Measurements from ENCODE around the gene AGBL5. TPM values are rescaled to one million over a fixed set of nuclear protein-coding genes. Genes with fewer than 3 reads are reported as not detected.

AGBL5 gene
- total RNA-seq, 2 experiments from 2014 or later = 37.4 to 42.0 TPM

GRCh38 chr2:27084297-27085061 is 33.0 kb downstream of the AGBL5 start:
- intact Hi-C loops (cut with micrococcal nuclease; ENCODE audit: unreplicated experiment) = no loop called here
- Histone ChIP-seq H3K9me3 (ENCODE audit: low read length) (no peaks in the 10 kb centered on the region), H3K4me3 (ENCODE audit: low read depth, low read length, poor library complexity, severe bottlenecking) (no peak overlapping the region), H3K27ac (ENCODE audit: low read depth, low read length, poor library complexity, severe bottlenecking) (no peak overlapping the region), H3K36me3 (ENCODE audit: insufficient read depth, low read length) (no peaks in the 10 kb centered on the region), H3K4me1 (ENCODE audit: insufficient read depth, low read length, poor library complexity, severe bottlenecking) (peaks cover 58% of the 10 kb centered on the region), H3K9me2 (ENCODE audit: insufficient read depth, low read length) (no peaks in the 10 kb centered on the region), H4K20me1 (ENCODE audit: insufficient read depth, low read length) (no peaks in the 10 kb centered on the region), H3K79me2 (ENCODE audit: insufficient read depth, low read depth, low read length) (no peaks in the 10 kb centered on the region), H3K4me2 (ENCODE audit: low read length) (no peak overlapping the region), H2AFZ (ENCODE audit: low read length) (no peak overlapping the region)
- no peak for DNase-seq (ENCODE audit: low spot score)
- ChIA-PET POLR2A (interaction anchor here (0.7 to 1.7 kb wide), 2 partner anchors 30 to 34 kb away, joined by 3 read pairs; no protein-coding TSS in a partner anchor), CTCF (ENCODE audit: unreplicated experiment) (interaction anchor here (0.9 kb wide), 1 partner anchor 12 kb away, joined by 3 read pairs; no protein-coding TSS in a partner anchor)
- BruUV-seq (replicated peaks) = TSS peak; percentile 67
- TF ChIP-seq, protein P1, sequence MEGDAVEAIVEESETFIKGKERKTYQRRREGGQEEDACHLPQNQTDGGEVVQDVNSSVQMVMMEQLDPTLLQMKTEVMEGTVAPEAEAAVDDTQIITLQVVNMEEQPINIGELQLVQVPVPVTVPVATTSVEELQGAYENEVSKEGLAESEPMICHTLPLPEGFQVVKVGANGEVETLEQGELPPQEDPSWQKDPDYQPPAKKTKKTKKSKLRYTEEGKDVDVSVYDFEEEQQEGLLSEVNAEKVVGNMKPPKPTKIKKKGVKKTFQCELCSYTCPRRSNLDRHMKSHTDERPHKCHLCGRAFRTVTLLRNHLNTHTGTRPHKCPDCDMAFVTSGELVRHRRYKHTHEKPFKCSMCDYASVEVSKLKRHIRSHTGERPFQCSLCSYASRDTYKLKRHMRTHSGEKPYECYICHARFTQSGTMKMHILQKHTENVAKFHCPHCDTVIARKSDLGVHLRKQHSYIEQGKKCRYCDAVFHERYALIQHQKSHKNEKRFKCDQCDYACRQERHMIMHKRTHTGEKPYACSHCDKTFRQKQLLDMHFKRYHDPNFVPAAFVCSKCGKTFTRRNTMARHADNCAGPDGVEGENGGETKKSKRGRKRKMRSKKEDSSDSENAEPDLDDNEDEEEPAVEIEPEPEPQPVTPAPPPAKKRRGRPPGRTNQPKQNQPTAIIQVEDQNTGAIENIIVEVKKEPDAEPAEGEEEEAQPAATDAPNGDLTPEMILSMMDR (conservative IDR thresholded peaks at IDR 0.05; ENCODE audit: low read length) = no peak
- TF ChIP-seq EZH2phosphoT487 (IDR thresholded peaks at IDR 0.05; ENCODE audit: borderline replicate concordance, low read depth, low read length) = no peak

DNA sequence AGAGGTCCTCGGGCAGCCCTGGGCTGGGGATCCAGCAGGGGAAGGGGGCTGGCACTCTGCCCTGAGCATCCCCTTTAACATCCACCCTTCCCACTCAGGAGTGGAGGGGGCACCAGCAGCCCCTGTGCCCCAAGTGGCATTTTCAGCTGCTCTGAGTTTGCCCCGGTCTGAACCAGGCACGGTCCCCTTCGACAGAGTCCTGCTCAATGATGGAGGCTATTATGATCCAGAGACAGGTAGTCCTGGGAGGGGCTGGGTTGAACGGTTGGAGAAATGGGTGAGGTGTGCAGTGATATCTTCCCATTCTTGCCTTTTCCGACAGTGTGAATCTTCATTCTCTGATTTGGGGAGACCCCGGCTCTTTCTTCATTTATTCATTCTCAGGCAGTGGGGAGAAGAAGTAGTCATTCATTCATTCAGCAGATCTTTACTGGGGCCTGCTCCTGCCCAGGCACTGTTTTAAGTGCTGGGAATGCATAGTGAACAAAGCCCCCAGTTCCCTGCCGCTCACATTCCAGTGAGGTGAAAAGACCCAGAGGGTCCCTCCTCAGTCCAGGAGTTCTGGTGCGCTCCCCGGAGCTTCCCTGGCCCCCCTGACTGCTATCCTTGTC is 33.7 kb downstream of the AGBL5 start:
- H3K4me1 ChIP-seq (ENCODE audit: insufficient read depth, low read length, poor library complexity, severe bottlenecking) = peaks cover 56% of the 10 kb centered on the region
- H3K79me2 ChIP-seq (ENCODE audit: insufficient read depth, low read depth, low read length) = no peaks in the 10 kb centered on the region
- no peak for TF ChIP-seq EZH2phosphoT487 (IDR thresholded peaks at IDR 0.05; ENCODE audit: borderline replicate concordance, low read depth, low read length)
- TF ChIP-seq, protein P1 (conservative IDR thresholded peaks at IDR 0.05; ENCODE audit: low read length) = no peak
- peak overlapping the region; percentile 73 for H3K4me3 ChIP-seq (ENCODE audit: low read depth, low read length, poor library complexity, severe bottlenecking)
- no peaks in the 10 kb centered on the region for H3K36me3 ChIP-seq (ENCODE audit: insufficient read depth, low read length)
- no peak for DNase-seq (ENCODE audit: low spot score)
- H3K4me2 ChIP-seq (ENCODE audit: low read length) = peak overlapping the region; percentile 98
- intact Hi-C loops (cut with micrococcal nuclease; ENCODE audit: unreplicated experiment) = no loop called here
- H3K9me2 ChIP-seq (ENCODE audit: insufficient read depth, low read length) = no peaks in the 10 kb centered on the region
- H4K20me1 ChIP-seq (ENCODE audit: insufficient read depth, low read length) = no peaks in the 10 kb centered on the region
- no peak overlapping the region for H2AFZ ChIP-seq (ENCODE audit: low read length)
- no TSS peak for BruUV-seq (replicated peaks)
- no peaks in the 10 kb centered on the region for H3K9me3 ChIP-seq (ENCODE audit: low read length)
- POLR2A ChIA-PET = interaction anchor here (1.1 to 1.7 kb wide), 2 partner anchors 35 to 42 kb away, joined by 3 read pairs; no protein-coding TSS in a partner anchor
- H3K27ac ChIP-seq (ENCODE audit: low read depth, low read length, poor library complexity, severe bottlenecking) = no peak overlapping the region
- CTCF ChIA-PET (ENCODE audit: unreplicated experiment) = interaction anchor here (0.6 kb wide), 1 partner anchor 166 kb away, joined by 4 read pairs; no protein-coding TSS in a partner anchor

All from OCI-LY7 (cell line).